Body of pancreas (tissue), 4 donors: Measurements from ENCODE around the gene PLP1.

Experiments
- CTCF ChIP-seq, 7 experiments: fragments of 450-650 bp in 4 of 7; fragments of 200-600 bp in 3 of 7; sonication (generic) in 3 of 7; IDR thresholded peaks; one replicate each; pipeline ENCODE4 v1.5.1; 2016 to 2019; ENCODE audit warnings: antibody characterized with exemption in 7 of 7
- POLR2A ChIP-seq, 3 donors: fragments of 450-650 bp; IDR thresholded peaks; one replicate each; pipeline ENCODE4 v1.6.1; 2016; ENCODE audit warnings: antibody characterized with exemption in 3 of 3, mild to moderate bottlenecking in 2 of 3

DNA sequence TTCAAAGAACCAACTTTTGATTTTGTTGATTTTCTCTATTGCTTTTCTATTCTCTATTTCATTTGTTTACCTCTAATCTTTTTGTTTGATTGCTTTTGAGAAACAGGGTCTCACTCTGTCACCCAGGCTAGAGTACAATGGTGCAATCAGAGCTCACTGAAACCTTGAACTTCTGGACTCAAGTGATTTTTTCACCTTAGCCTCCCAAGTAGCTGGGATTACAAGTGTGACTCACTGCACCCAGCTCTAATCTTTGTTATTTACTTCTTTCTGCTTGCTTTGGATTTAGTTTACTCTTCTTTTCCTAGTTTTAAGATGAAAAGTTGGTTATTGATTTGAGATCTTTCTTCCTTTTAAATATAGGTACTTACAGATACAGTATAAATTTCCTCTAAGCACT is 29.2 kb downstream of the PLP1 start:
- TF ChIP-seq CTCF (IDR thresholded peaks at IDR 0.05) (no peak), POLR2A (IDR thresholded peaks at IDR 0.05) (no peak)
